SK-N-SH treated with all-trans-retinoic acid at 6 μM for 48 hours (cell line): ENCODE results near the gene FAM43A.

ENCODE experiments used
- ARNTL ChIP-seq: fragments of 450-650 bp; formaldehyde crosslinking; IDR thresholded peaks from 2 replicates; pipeline ENCODE4 v1.5.0; 2020; ENCODE audit warnings: low read depth, mild to moderate bottlenecking, moderate library complexity, borderline replicate concordance
- BACH2 ChIP-seq: fragments of 250-450 bp; sonication (Bioruptor Pico); IDR thresholded peaks from 2 replicates; pipeline ENCODE4 v1.9.0; 2021; ENCODE audit warnings: mild to moderate bottlenecking, borderline replicate concordance
- OSR1 ChIP-seq: fragments of 250-450 bp; sonication (Bioruptor Pico); IDR thresholded peaks from 2 replicates; pipeline ENCODE4 v1.8.0; 2022; ENCODE audit warnings: moderate library complexity, mild to moderate bottlenecking, inconsistent platforms
- RARB ChIP-seq: fragments of 250-450 bp; sonication (Bioruptor Pico); IDR thresholded peaks from 2 replicates; pipeline ENCODE4 v1.8.0; 2021; ENCODE audit warnings: mild to moderate bottlenecking, moderate library complexity
- TCF4 ChIP-seq: fragments of 250-450 bp; sonication (Bioruptor Pico); IDR thresholded peaks from 2 replicates; pipeline ENCODE4 v1.8.0; 2021; ENCODE audit warnings: mild to moderate bottlenecking, moderate library complexity, borderline replicate concordance
- ZC3H10 ChIP-seq: fragments of 250-450 bp; sonication (Bioruptor Pico); IDR thresholded peaks from 2 replicates; pipeline ENCODE4 v1.5.1; 2021; ENCODE audit warnings: mild to moderate bottlenecking, moderate library complexity
- ZFP3 ChIP-seq: fragments of 250-450 bp; sonication (Bioruptor Pico); IDR thresholded peaks from 2 replicates; pipeline ENCODE4 v1.5.0; 2020; ENCODE audit warnings: mild to moderate bottlenecking, moderate library complexity
- TF ChIP-seq, protein P1 (sequence below): fragments of 250-450 bp; sonication (Bioruptor Pico); IDR thresholded peaks from 2 replicates; pipeline ENCODE4 v1.5.0; 2020; ENCODE audit warnings: mild to moderate bottlenecking, moderate library complexity
- TF ChIP-seq, protein P2 (sequence below): fragments of 250-450 bp; sonication (Bioruptor Pico); IDR thresholded peaks from 2 replicates; pipeline ENCODE4 v1.8.0; 2021; ENCODE audit warnings: low read depth, mild to moderate bottlenecking, moderate library complexity, borderline replicate concordance
- TF ChIP-seq, protein P3 (sequence below): fragments of 250-450 bp; sonication (Bioruptor Pico); IDR thresholded peaks from 2 replicates; pipeline ENCODE4 v1.5.1; 2020; ENCODE audit warnings: low read depth, mild to moderate bottlenecking, moderate library complexity

DNA sequence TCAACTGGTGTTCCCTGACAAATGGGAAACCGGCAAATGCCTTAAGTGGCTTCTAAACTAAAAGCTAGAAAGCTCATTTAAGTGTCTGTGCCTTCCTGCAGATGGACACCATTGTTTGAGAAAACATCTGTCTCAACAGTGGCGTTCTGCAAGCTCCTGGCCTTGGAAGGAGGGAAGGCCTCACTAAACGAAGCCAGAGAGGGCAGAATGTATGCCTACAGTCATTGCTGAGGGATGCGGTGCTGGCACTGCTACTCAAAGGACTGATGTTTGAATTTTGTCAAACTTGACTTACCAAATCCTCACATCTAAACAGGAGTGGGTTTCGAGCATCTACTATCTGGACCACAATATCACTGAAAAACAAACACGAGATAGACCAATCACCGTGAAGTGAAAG, 25.9 kb upstream of the FAM43A start:
- no peak for TF ChIP-seq OSR1 (CRISPR knock-in tag)
- TF ChIP-seq, protein P1, sequence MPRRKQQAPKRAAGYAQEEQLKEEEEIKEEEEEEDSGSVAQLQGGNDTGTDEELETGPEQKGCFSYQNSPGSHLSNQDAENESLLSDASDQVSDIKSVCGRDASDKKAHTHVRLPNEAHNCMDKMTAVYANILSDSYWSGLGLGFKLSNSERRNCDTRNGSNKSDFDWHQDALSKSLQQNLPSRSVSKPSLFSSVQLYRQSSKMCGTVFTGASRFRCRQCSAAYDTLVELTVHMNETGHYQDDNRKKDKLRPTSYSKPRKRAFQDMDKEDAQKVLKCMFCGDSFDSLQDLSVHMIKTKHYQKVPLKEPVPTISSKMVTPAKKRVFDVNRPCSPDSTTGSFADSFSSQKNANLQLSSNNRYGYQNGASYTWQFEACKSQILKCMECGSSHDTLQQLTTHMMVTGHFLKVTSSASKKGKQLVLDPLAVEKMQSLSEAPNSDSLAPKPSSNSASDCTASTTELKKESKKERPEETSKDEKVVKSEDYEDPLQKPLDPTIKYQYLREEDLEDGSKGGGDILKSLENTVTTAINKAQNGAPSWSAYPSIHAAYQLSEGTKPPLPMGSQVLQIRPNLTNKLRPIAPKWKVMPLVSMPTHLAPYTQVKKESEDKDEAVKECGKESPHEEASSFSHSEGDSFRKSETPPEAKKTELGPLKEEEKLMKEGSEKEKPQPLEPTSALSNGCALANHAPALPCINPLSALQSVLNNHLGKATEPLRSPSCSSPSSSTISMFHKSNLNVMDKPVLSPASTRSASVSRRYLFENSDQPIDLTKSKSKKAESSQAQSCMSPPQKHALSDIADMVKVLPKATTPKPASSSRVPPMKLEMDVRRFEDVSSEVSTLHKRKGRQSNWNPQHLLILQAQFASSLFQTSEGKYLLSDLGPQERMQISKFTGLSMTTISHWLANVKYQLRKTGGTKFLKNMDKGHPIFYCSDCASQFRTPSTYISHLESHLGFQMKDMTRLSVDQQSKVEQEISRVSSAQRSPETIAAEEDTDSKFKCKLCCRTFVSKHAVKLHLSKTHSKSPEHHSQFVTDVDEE (CRISPR knock-in tag) = no peak
- no peak for TF ChIP-seq ARNTL (CRISPR knock-in tag)
- TF ChIP-seq RARB = no peak
- TF ChIP-seq, protein P2, sequence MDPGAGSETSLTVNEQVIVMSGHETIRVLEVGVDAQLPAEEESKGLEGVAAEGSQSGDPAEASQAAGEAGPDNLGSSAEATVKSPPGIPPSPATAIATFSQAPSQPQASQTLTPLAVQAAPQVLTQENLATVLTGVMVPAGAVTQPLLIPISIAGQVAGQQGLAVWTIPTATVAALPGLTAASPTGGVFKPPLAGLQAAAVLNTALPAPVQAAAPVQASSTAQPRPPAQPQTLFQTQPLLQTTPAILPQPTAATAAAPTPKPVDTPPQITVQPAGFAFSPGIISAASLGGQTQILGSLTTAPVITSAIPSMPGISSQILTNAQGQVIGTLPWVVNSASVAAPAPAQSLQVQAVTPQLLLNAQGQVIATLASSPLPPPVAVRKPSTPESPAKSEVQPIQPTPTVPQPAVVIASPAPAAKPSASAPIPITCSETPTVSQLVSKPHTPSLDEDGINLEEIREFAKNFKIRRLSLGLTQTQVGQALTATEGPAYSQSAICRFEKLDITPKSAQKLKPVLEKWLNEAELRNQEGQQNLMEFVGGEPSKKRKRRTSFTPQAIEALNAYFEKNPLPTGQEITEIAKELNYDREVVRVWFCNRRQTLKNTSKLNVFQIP = no peak
- TF ChIP-seq TCF4 (CRISPR knock-in tag) = no peak
- TF ChIP-seq ZFP3 (CRISPR knock-in tag) = no peak
- TF ChIP-seq BACH2 (CRISPR knock-in tag) = no peak
- TF ChIP-seq, protein P3, sequence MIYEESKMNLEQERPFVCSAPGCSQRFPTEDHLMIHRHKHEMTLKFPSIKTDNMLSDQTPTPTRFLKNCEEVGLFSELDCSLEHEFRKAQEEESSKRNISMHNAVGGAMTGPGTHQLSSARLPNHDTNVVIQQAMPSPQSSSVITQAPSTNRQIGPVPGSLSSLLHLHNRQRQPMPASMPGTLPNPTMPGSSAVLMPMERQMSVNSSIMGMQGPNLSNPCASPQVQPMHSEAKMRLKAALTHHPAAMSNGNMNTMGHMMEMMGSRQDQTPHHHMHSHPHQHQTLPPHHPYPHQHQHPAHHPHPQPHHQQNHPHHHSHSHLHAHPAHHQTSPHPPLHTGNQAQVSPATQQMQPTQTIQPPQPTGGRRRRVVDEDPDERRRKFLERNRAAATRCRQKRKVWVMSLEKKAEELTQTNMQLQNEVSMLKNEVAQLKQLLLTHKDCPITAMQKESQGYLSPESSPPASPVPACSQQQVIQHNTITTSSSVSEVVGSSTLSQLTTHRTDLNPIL (CRISPR knock-in tag) = no peak
- TF ChIP-seq ZC3H10 (CRISPR knock-in tag) = no peak
